ENCODE data around the gene FAM131B.

GRCh38 chr7:143408686-143409561 is 46.4 kb upstream of the FAM131B start, which contains the start of gene EPHA1:
- no peak for TF ChIP-seq EZH2 (conservative IDR thresholded peaks at IDR 0.05; ENCODE audit: low read depth, low read length)
- TF ChIP-seq RAD21 (CRISPR knock-in tag; IDR thresholded peaks at IDR 0.05) = no peak
- no peak for TF ChIP-seq ASH2L (IDR thresholded peaks at IDR 0.05; ENCODE audit: insufficient read length, low read depth, low read length)
- 0 out of 2 replicates have a peak, but pooled peaks have one; percentile 3 for TF ChIP-seq CTCF (CRISPR knock-in tag; IDR thresholded peaks at IDR 0.05)
- TF ChIP-seq THRA (CRISPR knock-in tag; IDR thresholded peaks at IDR 0.05; ENCODE audit: borderline replicate concordance) = no peak
- TF ChIP-seq YY1 (IDR thresholded peaks at IDR 0.05; ENCODE audit: insufficient read depth, insufficient replicate concordance, low read depth, low read length) = no peak
- no peak for TF ChIP-seq KDM2A (CRISPR knock-in tag; IDR thresholded peaks at IDR 0.05; ENCODE audit: borderline replicate concordance, low read depth)
- no peak for TF ChIP-seq ZNF136 (CRISPR knock-in tag; IDR thresholded peaks at IDR 0.05; ENCODE audit: low read depth)
- TF ChIP-seq ZNF24 (IDR thresholded peaks at IDR 0.05) = no peak
- TF ChIP-seq ZNF383 (CRISPR knock-in tag; IDR thresholded peaks at IDR 0.05; ENCODE audit: borderline replicate concordance) = no peak
- TF ChIP-seq TP53 (CRISPR knock-in tag; conservative IDR thresholded peaks at IDR 0.05) = no peak
- no peak for TF ChIP-seq ZNF629 (CRISPR knock-in tag; conservative IDR thresholded peaks at IDR 0.05)
- no peak for TF ChIP-seq ZNF761 (CRISPR knock-in tag; conservative IDR thresholded peaks at IDR 0.05)

Measured in HepG2 (cell line).